ENCODE data around the gene ZNF501.

DNA sequence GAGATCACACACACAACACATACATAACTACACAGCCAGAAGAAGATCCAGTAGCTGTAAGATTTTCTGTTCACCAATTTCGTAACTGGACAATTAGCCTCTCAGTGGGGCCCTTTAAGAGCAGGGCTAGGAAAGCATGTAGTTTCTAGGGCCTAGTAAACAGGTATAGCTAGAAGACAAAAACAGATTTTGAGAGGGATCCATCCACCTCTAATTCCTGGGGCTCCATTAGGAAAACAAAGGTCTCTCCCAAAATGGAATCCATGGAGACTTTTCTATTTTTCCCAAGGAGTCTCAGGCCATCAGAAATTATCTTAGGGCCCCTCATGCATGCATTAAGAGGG, 42.6 kb downstream of the ZNF501 start:
- TF ChIP-seq, protein P1, sequence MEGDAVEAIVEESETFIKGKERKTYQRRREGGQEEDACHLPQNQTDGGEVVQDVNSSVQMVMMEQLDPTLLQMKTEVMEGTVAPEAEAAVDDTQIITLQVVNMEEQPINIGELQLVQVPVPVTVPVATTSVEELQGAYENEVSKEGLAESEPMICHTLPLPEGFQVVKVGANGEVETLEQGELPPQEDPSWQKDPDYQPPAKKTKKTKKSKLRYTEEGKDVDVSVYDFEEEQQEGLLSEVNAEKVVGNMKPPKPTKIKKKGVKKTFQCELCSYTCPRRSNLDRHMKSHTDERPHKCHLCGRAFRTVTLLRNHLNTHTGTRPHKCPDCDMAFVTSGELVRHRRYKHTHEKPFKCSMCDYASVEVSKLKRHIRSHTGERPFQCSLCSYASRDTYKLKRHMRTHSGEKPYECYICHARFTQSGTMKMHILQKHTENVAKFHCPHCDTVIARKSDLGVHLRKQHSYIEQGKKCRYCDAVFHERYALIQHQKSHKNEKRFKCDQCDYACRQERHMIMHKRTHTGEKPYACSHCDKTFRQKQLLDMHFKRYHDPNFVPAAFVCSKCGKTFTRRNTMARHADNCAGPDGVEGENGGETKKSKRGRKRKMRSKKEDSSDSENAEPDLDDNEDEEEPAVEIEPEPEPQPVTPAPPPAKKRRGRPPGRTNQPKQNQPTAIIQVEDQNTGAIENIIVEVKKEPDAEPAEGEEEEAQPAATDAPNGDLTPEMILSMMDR (IDR thresholded peaks at IDR 0.05) = no peak
- TF ChIP-seq POLR2A (IDR thresholded peaks at IDR 0.05) = no peak
